Parathyroid adenoma (tissue), 2 donors: Measurements from ENCODE around the gene CTNND2.

Source experiments
- H2AFZ ChIP-seq: fragments of 300-600 bp; sonication (generic); one replicate; pipeline ENCODE4 v1.7.0; 2017; ENCODE audit warnings: antibody characterized with exemption, mild to moderate bottlenecking
- H3K27ac ChIP-seq: fragments of 300-600 bp; sonication (generic); one replicate; pipeline ENCODE4 v1.7.0; 2017
- H3K27me3 ChIP-seq: fragments of 300-600 bp; sonication (generic); one replicate; pipeline ENCODE4 v1.7.0; 2017; ENCODE audit warnings: low read length; ENCODE audit not compliant: control insufficient read depth, insufficient read depth
- H3K36me3 ChIP-seq: fragments of 300-600 bp; sonication (generic); one replicate; pipeline ENCODE4 v1.7.0; 2017; ENCODE audit warnings: low read length; ENCODE audit not compliant: control insufficient read depth, insufficient read depth
- H3K4me1 ChIP-seq: fragments of 300-600 bp; sonication (generic); one replicate; pipeline ENCODE4 v1.7.0; 2017; ENCODE audit warnings: control low read depth
- H3K4me2 ChIP-seq: fragments of 300-600 bp; sonication (generic); one replicate; pipeline ENCODE4 v1.7.0; 2017; ENCODE audit warnings: low read length
- H3K4me3 ChIP-seq: fragments of 300-600 bp; sonication (generic); one replicate; pipeline ENCODE4 v1.7.0; 2017; ENCODE audit warnings: low read depth, low read length
- H3K79me2 ChIP-seq: fragments of 300-600 bp; sonication (generic); one replicate; pipeline ENCODE4 v1.7.0; 2017; ENCODE audit warnings: control low read depth
- H3K9ac ChIP-seq: fragments of 300-600 bp; sonication (generic); one replicate; pipeline ENCODE4 v1.7.0; 2017; ENCODE audit warnings: mild to moderate bottlenecking
- H3K9me3 ChIP-seq: fragments of 300-600 bp; sonication (generic); one replicate; pipeline ENCODE4 v1.7.0; 2017; ENCODE audit warnings: low read length; ENCODE audit not compliant: control insufficient read depth
- CTCF ChIP-seq: fragments of 300-600 bp; sonication (generic); IDR thresholded peaks from one replicate; pipeline ENCODE4 v1.7.0; 2017; ENCODE audit warnings: antibody characterized with exemption, mild to moderate bottlenecking
- donor health status: primary hyperparathyroidism.

Gene CTNND2

GRCh38 chr5:11514705-11515432 is 389.4 kb downstream of the CTNND2 start:
- Histone ChIP-seq H3K36me3 (no peaks in the 10 kb centered on the region), H3K9ac (no peak overlapping the region), H2AFZ (no peak overlapping the region), H3K4me2 (no peak overlapping the region), H3K9me3 (no peaks in the 10 kb centered on the region), H3K27ac (no peak overlapping the region), H3K27me3 (no peaks in the 10 kb centered on the region), H3K79me2 (no peaks in the 10 kb centered on the region), H3K4me1 (no peaks in the 10 kb centered on the region), H3K4me3 (no peak overlapping the region)
- no peak for TF ChIP-seq CTCF

- no peak overlapping the region for H3K4me2 ChIP-seq
- H3K4me1 ChIP-seq = no peaks in the 10 kb centered on the region
- no peak overlapping the region for H2AFZ ChIP-seq
- no peak overlapping the region for H3K27ac ChIP-seq
- no peak overlapping the region for H3K4me3 ChIP-seq
- no peaks in the 10 kb centered on the region for H3K79me2 ChIP-seq
- no peaks in the 10 kb centered on the region for H3K27me3 ChIP-seq
- H3K36me3 ChIP-seq = no peaks in the 10 kb centered on the region
- no peak overlapping the region for H3K9ac ChIP-seq
- no peak for TF ChIP-seq CTCF
- H3K9me3 ChIP-seq = no peaks in the 10 kb centered on the region
Observed at GRCh38 chr5:11511878-11512277, 392.4 kb downstream of the CTNND2 start.

- no peak overlapping the region for H3K4me3 ChIP-seq
- H3K4me1 ChIP-seq = no peaks in the 10 kb centered on the region
- H3K79me2 ChIP-seq = no peaks in the 10 kb centered on the region
- no peaks in the 10 kb centered on the region for H3K27me3 ChIP-seq
- H3K9me3 ChIP-seq = no peaks in the 10 kb centered on the region
- no peak overlapping the region for H3K4me2 ChIP-seq
- H3K36me3 ChIP-seq = no peaks in the 10 kb centered on the region
- no peak overlapping the region for H2AFZ ChIP-seq
- no peak for TF ChIP-seq CTCF
- H3K9ac ChIP-seq = no peak overlapping the region
- H3K27ac ChIP-seq = no peak overlapping the region
Observed at GRCh38 chr5:11510889-11511288, 393.4 kb downstream of the CTNND2 start.

GRCh38 chr5:11509793-11510192 is 394.5 kb downstream of the CTNND2 start:
- Histone ChIP-seq H3K9ac (no peak overlapping the region), H3K27me3 (no peaks in the 10 kb centered on the region), H3K27ac (no peak overlapping the region), H3K4me2 (no peak overlapping the region), H3K36me3 (no peaks in the 10 kb centered on the region), H3K4me1 (no peaks in the 10 kb centered on the region), H3K9me3 (no peaks in the 10 kb centered on the region), H3K79me2 (no peaks in the 10 kb centered on the region), H3K4me3 (no peak overlapping the region), H2AFZ (no peak overlapping the region)
- no peak for TF ChIP-seq CTCF
